Measurements from ENCODE around the gene EXOC6B. TPM values are rescaled to one million over a fixed set of nuclear protein-coding genes. Genes with fewer than 3 reads are reported as not detected.

Gene EXOC6B
- total RNA-seq, 1 experiment from 2014 or later: 33.7 TPM

GRCh38 chr2:72183016-72183415 is 642.8 kb downstream of the EXOC6B start (continued):
- TF ChIP-seq, protein P1, sequence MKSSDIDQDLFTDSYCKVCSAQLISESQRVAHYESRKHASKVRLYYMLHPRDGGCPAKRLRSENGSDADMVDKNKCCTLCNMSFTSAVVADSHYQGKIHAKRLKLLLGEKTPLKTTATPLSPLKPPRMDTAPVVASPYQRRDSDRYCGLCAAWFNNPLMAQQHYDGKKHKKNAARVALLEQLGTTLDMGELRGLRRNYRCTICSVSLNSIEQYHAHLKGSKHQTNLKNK (CRISPR knock-in tag; IDR thresholded peaks at IDR 0.05): no peak
- TF ChIP-seq ATF6 (CRISPR knock-in tag; IDR thresholded peaks at IDR 0.05): no peak
- TF ChIP-seq OVOL2 (CRISPR knock-in tag; IDR thresholded peaks at IDR 0.05; ENCODE audit: borderline replicate concordance): no peak
- TF ChIP-seq FOXP4 (CRISPR knock-in tag; IDR thresholded peaks at IDR 0.05): no peak
- no peak for TF ChIP-seq PRDM15 (CRISPR knock-in tag; IDR thresholded peaks at IDR 0.05)
- no peak for TF ChIP-seq MYBL2 (CRISPR knock-in tag; IDR thresholded peaks at IDR 0.05)
- TF ChIP-seq, protein P2, sequence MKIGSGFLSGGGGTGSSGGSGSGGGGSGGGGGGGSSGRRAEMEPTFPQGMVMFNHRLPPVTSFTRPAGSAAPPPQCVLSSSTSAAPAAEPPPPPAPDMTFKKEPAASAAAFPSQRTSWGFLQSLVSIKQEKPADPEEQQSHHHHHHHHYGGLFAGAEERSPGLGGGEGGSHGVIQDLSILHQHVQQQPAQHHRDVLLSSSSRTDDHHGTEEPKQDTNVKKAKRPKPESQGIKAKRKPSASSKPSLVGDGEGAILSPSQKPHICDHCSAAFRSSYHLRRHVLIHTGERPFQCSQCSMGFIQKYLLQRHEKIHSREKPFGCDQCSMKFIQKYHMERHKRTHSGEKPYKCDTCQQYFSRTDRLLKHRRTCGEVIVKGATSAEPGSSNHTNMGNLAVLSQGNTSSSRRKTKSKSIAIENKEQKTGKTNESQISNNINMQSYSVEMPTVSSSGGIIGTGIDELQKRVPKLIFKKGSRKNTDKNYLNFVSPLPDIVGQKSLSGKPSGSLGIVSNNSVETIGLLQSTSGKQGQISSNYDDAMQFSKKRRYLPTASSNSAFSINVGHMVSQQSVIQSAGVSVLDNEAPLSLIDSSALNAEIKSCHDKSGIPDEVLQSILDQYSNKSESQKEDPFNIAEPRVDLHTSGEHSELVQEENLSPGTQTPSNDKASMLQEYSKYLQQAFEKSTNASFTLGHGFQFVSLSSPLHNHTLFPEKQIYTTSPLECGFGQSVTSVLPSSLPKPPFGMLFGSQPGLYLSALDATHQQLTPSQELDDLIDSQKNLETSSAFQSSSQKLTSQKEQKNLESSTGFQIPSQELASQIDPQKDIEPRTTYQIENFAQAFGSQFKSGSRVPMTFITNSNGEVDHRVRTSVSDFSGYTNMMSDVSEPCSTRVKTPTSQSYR (CRISPR knock-in tag; IDR thresholded peaks at IDR 0.05): no peak

DNA sequence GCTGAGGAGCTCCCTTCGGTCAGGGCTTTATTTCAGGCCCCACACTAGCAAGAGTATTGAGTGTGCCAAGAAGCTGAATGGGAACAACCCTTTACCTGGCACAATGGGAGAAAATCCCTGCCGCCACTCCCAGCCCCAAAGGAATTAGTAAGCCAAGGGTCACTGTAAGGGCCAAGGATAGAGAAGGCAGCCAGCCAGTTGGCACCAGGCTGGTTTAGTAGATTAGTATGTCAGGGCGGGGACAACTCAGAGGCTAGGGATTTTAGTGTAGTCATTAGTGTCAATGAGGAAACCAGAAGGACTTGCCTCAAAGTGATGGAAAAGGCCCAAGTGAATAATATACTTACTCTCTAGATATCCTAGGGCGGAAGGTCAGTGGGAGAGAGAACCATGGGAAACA is 643.3 kb downstream of the EXOC6B start:
- H3K4me1 Mint-ChIP-seq: peaks cover 15% of the 10 kb centered on the region
- ChIA-PET POLR2A (no interaction called here), CTCF (no interaction called here)
- TF ChIP-seq ZBTB21 (CRISPR knock-in tag; IDR thresholded peaks at IDR 0.05; ENCODE audit: borderline replicate concordance) (no peak), SMAD3 (CRISPR knock-in tag; IDR thresholded peaks at IDR 0.05; ENCODE audit: borderline replicate concordance) (no peak), ZNF532 (CRISPR knock-in tag; IDR thresholded peaks at IDR 0.05; ENCODE audit: borderline replicate concordance) (no peak)
- TF ChIP-seq, protein P3, sequence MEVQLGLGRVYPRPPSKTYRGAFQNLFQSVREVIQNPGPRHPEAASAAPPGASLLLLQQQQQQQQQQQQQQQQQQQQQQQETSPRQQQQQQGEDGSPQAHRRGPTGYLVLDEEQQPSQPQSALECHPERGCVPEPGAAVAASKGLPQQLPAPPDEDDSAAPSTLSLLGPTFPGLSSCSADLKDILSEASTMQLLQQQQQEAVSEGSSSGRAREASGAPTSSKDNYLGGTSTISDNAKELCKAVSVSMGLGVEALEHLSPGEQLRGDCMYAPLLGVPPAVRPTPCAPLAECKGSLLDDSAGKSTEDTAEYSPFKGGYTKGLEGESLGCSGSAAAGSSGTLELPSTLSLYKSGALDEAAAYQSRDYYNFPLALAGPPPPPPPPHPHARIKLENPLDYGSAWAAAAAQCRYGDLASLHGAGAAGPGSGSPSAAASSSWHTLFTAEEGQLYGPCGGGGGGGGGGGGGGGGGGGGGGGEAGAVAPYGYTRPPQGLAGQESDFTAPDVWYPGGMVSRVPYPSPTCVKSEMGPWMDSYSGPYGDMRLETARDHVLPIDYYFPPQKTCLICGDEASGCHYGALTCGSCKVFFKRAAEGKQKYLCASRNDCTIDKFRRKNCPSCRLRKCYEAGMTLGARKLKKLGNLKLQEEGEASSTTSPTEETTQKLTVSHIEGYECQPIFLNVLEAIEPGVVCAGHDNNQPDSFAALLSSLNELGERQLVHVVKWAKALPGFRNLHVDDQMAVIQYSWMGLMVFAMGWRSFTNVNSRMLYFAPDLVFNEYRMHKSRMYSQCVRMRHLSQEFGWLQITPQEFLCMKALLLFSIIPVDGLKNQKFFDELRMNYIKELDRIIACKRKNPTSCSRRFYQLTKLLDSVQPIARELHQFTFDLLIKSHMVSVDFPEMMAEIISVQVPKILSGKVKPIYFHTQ (CRISPR knock-in tag; IDR thresholded peaks at IDR 0.05): no peak
- TF ChIP-seq, protein P4, sequence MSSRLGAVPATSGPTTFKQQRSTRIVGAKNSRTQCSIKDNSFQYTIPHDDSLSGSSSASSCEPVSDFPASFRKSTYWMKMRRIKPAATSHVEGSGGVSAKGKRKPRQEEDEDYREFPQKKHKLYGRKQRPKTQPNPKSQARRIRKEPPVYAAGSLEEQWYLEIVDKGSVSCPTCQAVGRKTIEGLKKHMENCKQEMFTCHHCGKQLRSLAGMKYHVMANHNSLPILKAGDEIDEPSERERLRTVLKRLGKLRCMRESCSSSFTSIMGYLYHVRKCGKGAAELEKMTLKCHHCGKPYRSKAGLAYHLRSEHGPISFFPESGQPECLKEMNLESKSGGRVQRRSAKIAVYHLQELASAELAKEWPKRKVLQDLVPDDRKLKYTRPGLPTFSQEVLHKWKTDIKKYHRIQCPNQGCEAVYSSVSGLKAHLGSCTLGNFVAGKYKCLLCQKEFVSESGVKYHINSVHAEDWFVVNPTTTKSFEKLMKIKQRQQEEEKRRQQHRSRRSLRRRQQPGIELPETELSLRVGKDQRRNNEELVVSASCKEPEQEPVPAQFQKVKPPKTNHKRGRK (CRISPR knock-in tag; IDR thresholded peaks at IDR 0.05; ENCODE audit: borderline replicate concordance): no peak
- TF ChIP-seq, protein P5, sequence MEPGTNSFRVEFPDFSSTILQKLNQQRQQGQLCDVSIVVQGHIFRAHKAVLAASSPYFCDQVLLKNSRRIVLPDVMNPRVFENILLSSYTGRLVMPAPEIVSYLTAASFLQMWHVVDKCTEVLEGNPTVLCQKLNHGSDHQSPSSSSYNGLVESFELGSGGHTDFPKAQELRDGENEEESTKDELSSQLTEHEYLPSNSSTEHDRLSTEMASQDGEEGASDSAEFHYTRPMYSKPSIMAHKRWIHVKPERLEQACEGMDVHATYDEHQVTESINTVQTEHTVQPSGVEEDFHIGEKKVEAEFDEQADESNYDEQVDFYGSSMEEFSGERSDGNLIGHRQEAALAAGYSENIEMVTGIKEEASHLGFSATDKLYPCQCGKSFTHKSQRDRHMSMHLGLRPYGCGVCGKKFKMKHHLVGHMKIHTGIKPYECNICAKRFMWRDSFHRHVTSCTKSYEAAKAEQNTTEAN (CRISPR knock-in tag; IDR thresholded peaks at IDR 0.05): no peak

More for the DNA sequence above, 643.3 kb downstream of the EXOC6B start:
- Mint-ChIP-seq H3K4me3 (no peak overlapping the region), H3K9me3 (peaks cover 3% of the 10 kb centered on the region; the same call in 1 of the 2 replicates), H3K27ac (no peak overlapping the region), H3K36me3 (0 out of 2 replicates have a peak, but pooled peaks cover 2% of the 10 kb centered on the region), H3K27me3 (ENCODE audit: low read depth) (no peaks in the 10 kb centered on the region)
- no peak for ATAC-seq
- DNase-seq (ENCODE audit: low spot score): no peak
